ENCODE measurements around the gene MAEA. TPM values are rescaled to one million over a fixed set of nuclear protein-coding genes. Genes with fewer than 3 reads are reported as not detected.

The MAEA gene
- total and polyA plus RNA-seq, 2 experiments from 2014 or later = 49.8 to 99.0 TPM

- TF ChIP-seq ZNF331 (CRISPR knock-in tag; IDR thresholded peaks at IDR 0.05; ENCODE audit: low read depth) = no peak
- no peak for TF ChIP-seq CREB1 (CRISPR knock-in tag; IDR thresholded peaks at IDR 0.05; ENCODE audit: low read depth)
- TF ChIP-seq, protein P1, sequence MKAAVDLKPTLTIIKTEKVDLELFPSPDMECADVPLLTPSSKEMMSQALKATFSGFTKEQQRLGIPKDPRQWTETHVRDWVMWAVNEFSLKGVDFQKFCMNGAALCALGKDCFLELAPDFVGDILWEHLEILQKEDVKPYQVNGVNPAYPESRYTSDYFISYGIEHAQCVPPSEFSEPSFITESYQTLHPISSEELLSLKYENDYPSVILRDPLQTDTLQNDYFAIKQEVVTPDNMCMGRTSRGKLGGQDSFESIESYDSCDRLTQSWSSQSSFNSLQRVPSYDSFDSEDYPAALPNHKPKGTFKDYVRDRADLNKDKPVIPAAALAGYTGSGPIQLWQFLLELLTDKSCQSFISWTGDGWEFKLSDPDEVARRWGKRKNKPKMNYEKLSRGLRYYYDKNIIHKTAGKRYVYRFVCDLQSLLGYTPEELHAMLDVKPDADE (IDR thresholded peaks at IDR 0.05) = no peak
- TF ChIP-seq, protein P2, sequence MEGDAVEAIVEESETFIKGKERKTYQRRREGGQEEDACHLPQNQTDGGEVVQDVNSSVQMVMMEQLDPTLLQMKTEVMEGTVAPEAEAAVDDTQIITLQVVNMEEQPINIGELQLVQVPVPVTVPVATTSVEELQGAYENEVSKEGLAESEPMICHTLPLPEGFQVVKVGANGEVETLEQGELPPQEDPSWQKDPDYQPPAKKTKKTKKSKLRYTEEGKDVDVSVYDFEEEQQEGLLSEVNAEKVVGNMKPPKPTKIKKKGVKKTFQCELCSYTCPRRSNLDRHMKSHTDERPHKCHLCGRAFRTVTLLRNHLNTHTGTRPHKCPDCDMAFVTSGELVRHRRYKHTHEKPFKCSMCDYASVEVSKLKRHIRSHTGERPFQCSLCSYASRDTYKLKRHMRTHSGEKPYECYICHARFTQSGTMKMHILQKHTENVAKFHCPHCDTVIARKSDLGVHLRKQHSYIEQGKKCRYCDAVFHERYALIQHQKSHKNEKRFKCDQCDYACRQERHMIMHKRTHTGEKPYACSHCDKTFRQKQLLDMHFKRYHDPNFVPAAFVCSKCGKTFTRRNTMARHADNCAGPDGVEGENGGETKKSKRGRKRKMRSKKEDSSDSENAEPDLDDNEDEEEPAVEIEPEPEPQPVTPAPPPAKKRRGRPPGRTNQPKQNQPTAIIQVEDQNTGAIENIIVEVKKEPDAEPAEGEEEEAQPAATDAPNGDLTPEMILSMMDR (conservative IDR thresholded peaks at IDR 0.05; ENCODE audit: low read depth in 2 of 2) = no peak
- TF ChIP-seq POLR2AphosphoS5 (IDR thresholded peaks at IDR 0.05; ENCODE audit: low read depth) = no peak
- TF ChIP-seq ZNF114 (CRISPR knock-in tag; IDR thresholded peaks at IDR 0.05) = no peak
- TF ChIP-seq, protein P3, sequence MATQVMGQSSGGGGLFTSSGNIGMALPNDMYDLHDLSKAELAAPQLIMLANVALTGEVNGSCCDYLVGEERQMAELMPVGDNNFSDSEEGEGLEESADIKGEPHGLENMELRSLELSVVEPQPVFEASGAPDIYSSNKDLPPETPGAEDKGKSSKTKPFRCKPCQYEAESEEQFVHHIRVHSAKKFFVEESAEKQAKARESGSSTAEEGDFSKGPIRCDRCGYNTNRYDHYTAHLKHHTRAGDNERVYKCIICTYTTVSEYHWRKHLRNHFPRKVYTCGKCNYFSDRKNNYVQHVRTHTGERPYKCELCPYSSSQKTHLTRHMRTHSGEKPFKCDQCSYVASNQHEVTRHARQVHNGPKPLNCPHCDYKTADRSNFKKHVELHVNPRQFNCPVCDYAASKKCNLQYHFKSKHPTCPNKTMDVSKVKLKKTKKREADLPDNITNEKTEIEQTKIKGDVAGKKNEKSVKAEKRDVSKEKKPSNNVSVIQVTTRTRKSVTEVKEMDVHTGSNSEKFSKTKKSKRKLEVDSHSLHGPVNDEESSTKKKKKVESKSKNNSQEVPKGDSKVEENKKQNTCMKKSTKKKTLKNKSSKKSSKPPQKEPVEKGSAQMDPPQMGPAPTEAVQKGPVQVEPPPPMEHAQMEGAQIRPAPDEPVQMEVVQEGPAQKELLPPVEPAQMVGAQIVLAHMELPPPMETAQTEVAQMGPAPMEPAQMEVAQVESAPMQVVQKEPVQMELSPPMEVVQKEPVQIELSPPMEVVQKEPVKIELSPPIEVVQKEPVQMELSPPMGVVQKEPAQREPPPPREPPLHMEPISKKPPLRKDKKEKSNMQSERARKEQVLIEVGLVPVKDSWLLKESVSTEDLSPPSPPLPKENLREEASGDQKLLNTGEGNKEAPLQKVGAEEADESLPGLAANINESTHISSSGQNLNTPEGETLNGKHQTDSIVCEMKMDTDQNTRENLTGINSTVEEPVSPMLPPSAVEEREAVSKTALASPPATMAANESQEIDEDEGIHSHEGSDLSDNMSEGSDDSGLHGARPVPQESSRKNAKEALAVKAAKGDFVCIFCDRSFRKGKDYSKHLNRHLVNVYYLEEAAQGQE (IDR thresholded peaks at IDR 0.05; ENCODE audit: unreplicated experiment) = no peak
- no peak for TF ChIP-seq EZH2 (IDR thresholded peaks at IDR 0.05; ENCODE audit: low read depth, unreplicated experiment)
- no peak for TF ChIP-seq EZH2phosphoT487 (IDR thresholded peaks at IDR 0.05; ENCODE audit: unreplicated experiment)
- TF ChIP-seq JUNB (IDR thresholded peaks at IDR 0.05; ENCODE audit: unreplicated experiment) = no peak
- TF ChIP-seq NANOG (IDR thresholded peaks at IDR 0.05; ENCODE audit: borderline replicate concordance) = no peak
Measured at GRCh38 chr4:1384675-1385372, 95.1 kb downstream of the MAEA start (continued).
